ENCODE data around the gene NEBL. TPM values are rescaled to one million over a fixed set of nuclear protein-coding genes. Genes with fewer than 3 reads are reported as not detected.

The NEBL gene
- total and polyA plus RNA-seq, 2 experiments from 2014 or later, result 247 to 489 TPM

GRCh38 chr10:20745556-20746375 is 151.3 kb downstream of the NEBL start:
- no peak overlapping the region for H3K4me3 ChIP-seq
- no peak for TF ChIP-seq CTCF (IDR thresholded peaks at IDR 0.05; ENCODE audit: low read depth, low read length)
- H3K27me3 ChIP-seq, result no peaks in the 10 kb centered on the region
- no peaks in the 10 kb centered on the region for H3K36me3 ChIP-seq
- no peaks in the 10 kb centered on the region for H3K9me3 ChIP-seq (ENCODE audit: low read depth)
- DNase-seq (ENCODE audit: low read depth in 1 of 2, low spot score in 1 of 2), result no peak
- no peak overlapping the region for H3K27ac ChIP-seq
- H3K4me1 ChIP-seq (ENCODE audit: low read depth), result peaks cover 18% of the 10 kb centered on the region

- H3K27ac ChIP-seq, result no peak overlapping the region
- no peaks in the 10 kb centered on the region for H3K27me3 ChIP-seq
- no peak for TF ChIP-seq CTCF (IDR thresholded peaks at IDR 0.05; ENCODE audit: low read depth, low read length)
- no peak overlapping the region for H3K4me3 ChIP-seq
- H3K9me3 ChIP-seq (ENCODE audit: low read depth), result no peaks in the 10 kb centered on the region
- no peaks in the 10 kb centered on the region for H3K36me3 ChIP-seq
- H3K4me1 ChIP-seq (ENCODE audit: low read depth), result peaks cover 18% of the 10 kb centered on the region
- DNase-seq (ENCODE audit: low read depth in 1 of 2, low spot score in 1 of 2), result no peak
Observed at GRCh38 chr10:20744821-20745220, 152.3 kb downstream of the NEBL start.

GRCh38 chr10:20743942-20744341 is 153.2 kb downstream of the NEBL start:
- no peak for TF ChIP-seq CTCF (IDR thresholded peaks at IDR 0.05; ENCODE audit: low read depth, low read length)
- H3K36me3 ChIP-seq, result no peaks in the 10 kb centered on the region

GRCh38 chr10:20742737-20743541 is 154.2 kb downstream of the NEBL start:
- Histone ChIP-seq H3K27ac (no peak overlapping the region), H3K4me3 (no peak overlapping the region), H3K27me3 (no peaks in the 10 kb centered on the region), H3K9me3 (ENCODE audit: low read depth) (no peaks in the 10 kb centered on the region), H3K36me3 (no peaks in the 10 kb centered on the region), H3K4me1 (ENCODE audit: low read depth) (peaks cover 18% of the 10 kb centered on the region)
- DNase-seq (ENCODE audit: low read depth in 1 of 2, low spot score in 1 of 2), result no peak
- TF ChIP-seq CTCF (IDR thresholded peaks at IDR 0.05; ENCODE audit: low read depth, low read length), result no peak

More at GRCh38 chr10:20743942-20744341, 153.2 kb downstream of the NEBL start:
- Histone ChIP-seq H3K27me3 (no peaks in the 10 kb centered on the region), H3K27ac (no peak overlapping the region), H3K4me3 (no peak overlapping the region), H3K9me3 (ENCODE audit: low read depth) (no peaks in the 10 kb centered on the region), H3K4me1 (ENCODE audit: low read depth) (peaks cover 18% of the 10 kb centered on the region)
- no peak for DNase-seq (ENCODE audit: low read depth in 1 of 2, low spot score in 1 of 2)

GRCh38 chr10:20740120-20740519 is 157.0 kb downstream of the NEBL start:
- peaks cover 18% of the 10 kb centered on the region for H3K4me1 ChIP-seq (ENCODE audit: low read depth)
- no peaks in the 10 kb centered on the region for H3K9me3 ChIP-seq (ENCODE audit: low read depth)
- no peak overlapping the region for H3K27ac ChIP-seq
- no peak for TF ChIP-seq CTCF (IDR thresholded peaks at IDR 0.05; ENCODE audit: low read depth, low read length)
- H3K4me3 ChIP-seq, result no peak overlapping the region
- no peaks in the 10 kb centered on the region for H3K36me3 ChIP-seq
- no peak for DNase-seq (ENCODE audit: low read depth in 1 of 2, low spot score in 1 of 2)
- no peaks in the 10 kb centered on the region for H3K27me3 ChIP-seq
